Measurements from ENCODE around the gene NKX2-4. TPM values are rescaled to one million over a fixed set of nuclear protein-coding genes. Genes with fewer than 3 reads are reported as not detected.

The NKX2-4 gene
- total RNA-seq, 1 donor from 2014 or later, result not detected

DNA sequence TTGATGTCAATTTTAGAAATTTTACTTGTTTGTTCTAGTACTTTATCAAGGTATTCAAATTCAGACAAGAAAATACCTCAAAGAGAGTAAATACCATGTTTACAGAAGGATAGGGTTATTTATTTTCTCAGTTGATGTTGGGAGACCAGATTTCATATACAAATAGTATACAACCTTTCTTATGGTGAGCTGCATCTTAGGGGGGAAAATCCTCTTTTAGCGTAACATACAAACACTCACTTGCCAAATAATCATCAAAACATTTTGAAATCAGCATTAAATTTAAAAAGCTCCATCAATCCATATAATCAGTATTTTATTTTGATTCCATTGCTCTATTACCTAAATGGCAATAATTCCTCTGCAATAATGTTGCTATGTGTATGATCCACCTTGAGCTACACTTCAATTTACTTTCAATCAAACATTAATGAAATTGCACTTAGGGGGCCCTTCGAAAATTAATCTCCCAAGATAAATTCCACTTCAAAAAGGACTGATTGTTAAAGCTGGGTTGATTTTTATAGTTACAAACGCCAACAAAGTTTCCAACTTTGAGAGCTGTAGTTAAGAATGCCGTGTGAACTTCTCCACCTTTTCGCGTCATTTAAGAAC is 2.2 kb downstream of the NKX2-4 start:
- intact Hi-C loops (cut with micrococcal nuclease), result no loop called here
- no peak for ATAC-seq
- DNase-seq, result no peak

DNA sequence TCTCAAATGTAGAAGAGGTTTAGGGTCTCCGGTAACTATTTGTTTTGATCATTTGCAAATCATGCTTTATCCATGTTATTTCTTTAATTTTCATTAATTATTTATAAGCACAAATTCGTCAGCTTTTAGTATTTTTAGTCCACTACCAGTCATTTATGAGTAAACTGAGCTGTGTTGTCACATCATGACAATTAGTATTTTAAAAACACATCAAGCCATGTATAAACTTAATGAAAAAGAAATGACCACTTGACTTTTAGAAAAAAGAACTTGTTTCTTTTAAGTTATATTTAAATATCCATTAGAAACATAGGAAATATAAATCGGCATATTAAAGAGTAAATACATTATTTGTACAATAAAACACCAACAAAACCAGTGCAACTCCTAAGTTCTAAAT is 2.8 kb downstream of the NKX2-4 start:
- intact Hi-C loops (cut with micrococcal nuclease), result no loop called here
- DNase-seq (no peak), ATAC-seq (no peak)

DNA sequence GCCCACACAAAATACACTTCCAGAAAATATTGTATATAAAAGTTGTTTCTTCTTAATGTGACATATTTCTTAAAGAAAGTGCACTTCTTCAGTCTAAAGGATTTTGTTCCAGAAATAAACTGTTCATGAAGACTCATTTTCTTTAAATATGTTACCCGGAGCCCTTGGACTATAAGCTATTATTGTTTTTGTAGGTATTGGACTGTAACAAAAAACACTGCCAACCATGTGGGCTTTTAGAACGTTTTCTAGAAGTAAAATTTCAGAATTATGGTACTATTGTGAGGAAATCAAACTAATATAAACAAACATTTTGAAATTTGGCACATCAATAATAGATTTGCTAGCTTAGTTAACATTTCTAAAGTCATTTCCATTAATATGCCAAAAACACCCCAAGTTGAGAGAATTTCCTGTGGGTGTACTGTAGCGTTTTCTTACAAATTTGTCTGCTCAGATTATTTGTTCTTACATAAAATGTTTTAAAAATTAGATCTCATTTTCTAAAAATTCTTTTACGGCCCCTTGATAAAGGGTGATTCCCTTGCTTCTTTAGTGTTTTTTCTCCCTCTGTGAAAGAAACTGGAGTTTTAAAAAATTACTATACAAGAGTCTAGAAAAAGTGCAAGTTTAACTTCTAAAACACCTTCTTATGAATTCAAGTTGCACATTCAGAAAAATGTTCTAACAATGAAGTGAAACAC is 3.4 kb downstream of the NKX2-4 start:
- intact Hi-C loops (cut with micrococcal nuclease), result no loop called here
- DNase-seq, result no peak
- no peak for ATAC-seq

DNA sequence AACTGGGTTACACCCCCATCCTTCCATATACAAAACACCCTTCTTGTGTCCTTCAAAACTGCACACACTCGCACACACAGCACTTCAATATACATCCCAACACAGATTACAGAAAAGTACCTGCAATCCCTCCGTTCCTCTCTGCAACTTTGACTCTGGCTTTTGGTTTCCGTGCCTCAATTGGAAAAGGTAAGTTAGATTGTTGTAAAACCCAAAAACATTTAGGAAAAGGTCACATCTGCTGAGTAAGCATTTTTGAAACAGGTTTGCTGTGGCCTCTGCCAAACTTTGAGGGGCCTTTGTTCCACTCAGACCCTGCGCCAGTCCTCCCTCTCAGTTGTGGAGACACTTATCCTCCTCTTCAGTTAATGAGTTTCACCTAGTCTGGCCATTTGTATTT is 4.2 kb downstream of the NKX2-4 start:
- intact Hi-C loops (cut with micrococcal nuclease), result no loop called here
- DNase-seq (no peak), ATAC-seq (no peak)

DNA sequence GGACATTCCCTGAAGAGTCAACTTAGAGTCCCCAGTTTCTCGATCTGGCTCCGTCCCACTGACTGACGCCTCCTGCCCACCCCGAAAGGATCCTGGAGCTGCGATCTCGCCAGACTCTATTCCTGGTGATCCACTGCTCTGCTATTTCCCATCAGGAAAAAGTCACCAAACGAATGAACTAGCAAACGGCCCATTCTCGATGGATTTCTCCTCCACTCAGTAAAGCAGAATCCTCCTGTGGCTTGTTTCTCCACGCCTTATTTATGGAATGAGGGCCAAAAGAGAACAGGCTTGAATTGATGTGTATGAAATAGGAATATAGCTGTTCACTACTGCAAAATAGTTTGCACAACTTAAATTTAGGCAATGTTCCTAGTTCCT is 5.4 kb downstream of the NKX2-4 start:
- intact Hi-C loops (cut with micrococcal nuclease), result no loop called here
- DNase-seq (no peak), ATAC-seq (no peak)

DNA sequence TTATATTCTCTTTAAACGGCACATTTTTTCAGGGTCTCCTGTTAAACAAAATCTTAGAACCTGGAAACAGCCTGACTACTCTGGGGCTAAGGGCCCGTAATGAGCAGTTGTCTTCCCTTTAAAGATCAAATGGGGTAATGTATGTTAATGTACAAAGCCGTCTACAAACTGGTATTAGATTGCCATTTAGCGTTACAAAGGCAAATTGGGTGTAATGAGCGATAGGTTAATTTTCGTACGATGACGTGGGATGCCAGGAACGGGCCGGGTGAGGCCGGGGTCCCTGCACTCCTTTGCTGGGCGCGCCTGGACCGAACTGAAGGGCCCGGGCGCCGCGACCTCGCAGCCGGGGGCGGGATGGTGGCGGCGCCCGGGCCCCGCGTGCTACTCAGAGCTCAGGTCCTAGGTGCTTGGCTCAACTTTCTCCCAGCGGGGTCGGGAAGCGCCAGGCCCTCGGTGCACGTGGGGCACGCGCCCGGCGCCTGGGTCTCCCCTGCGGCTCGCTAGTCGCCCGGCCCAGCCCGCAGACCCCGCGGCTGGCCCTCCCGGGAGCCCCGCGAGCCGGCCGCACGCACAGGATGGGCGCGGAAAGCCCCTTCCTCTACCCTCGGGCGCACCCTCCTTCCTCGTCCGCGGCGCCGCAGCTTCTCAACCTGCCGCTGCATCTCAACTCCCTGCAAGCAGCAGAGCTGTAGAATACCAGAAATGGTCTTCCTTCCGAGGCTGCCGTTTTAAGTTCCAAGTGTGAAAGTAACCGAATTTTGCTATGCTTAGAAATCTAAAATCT is 5.9 kb downstream of the NKX2-4 start:
- no peak for DNase-seq
- intact Hi-C loops (cut with micrococcal nuclease), result no loop called here
- ATAC-seq, result no peak

DNA sequence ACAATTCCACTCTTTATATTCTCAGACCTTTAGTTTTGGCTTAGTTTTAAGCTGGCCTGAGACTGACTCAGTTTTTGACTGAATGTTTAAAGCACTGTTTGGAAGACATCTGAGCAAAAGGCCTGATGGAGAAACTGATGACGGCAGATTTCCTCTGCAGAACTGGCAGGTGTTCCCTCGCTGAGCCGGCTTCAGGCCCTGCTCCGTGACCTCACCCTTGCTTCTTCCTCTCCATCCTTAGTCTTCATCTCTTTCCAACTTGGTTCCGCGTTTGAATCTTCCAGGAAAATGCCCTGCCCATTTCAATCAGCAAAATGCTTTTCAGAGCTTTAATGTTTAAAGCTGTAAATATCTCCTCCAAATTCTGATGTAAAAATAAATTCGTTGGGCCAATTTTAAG is 6.6 kb downstream of the NKX2-4 start:
- intact Hi-C loops (cut with micrococcal nuclease), result no loop called here
- ATAC-seq (no peak), DNase-seq (no peak)

DNA sequence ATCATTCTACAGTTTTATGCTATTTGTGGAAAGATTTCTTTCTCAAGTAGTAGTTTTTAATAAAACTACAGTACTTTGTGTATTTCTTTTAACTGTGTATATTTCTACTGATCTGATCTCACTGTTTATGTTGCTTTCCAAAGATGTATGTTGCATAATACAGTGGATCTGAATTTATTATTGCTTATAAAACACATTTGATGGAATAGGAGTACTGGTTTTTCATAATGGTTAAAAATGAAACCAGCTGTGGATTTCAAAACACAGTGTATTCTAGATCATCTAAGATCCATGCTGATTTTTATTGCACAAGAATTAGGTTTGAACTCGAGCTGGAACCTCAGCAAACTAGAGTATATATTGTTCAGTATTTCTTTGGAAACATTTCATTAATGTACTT is 8.0 kb downstream of the NKX2-4 start:
- DNase-seq (no peak), ATAC-seq (no peak)
- intact Hi-C loops (cut with micrococcal nuclease), result no loop called here

DNA sequence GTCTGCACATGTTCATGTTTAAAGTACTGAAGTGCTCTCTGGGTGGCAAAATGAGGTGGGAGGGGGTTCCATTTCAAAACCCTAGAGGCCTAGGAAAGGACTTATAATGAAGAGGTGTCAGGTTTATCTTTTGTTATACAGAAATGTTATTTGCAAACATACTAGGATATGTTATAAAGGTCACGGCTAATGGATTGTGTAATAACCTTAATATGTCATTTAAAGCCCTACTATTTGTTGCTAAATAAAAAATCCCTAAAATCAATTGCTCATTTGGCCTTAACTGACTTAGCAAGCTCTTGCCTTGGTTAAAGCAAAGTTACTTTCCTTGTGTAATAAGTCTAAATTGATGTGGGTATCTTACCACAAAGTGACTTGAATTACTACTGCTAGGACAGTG is 8.8 kb downstream of the NKX2-4 start:
- intact Hi-C loops (cut with micrococcal nuclease), result no loop called here
- no peak for ATAC-seq
- DNase-seq, result no peak

DNA sequence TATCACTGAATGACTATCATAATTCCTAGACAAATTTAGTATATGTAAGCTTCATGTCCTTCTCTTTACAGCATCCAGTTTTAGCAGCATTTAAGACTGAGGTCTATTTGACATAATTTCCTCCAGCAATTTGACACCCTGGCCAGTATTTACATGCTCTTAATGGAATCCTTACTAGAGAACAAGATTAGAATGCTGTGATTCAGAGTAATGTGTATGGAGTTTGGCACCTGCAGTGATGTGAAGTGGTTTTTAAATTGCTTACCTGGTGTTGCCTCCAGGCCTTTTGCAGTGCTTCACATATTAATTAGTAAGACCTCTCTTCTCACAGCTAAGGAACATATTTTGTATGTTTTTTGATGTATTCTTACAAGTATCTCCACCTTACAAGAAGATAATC is 9.8 kb downstream of the NKX2-4 start:
- no peak for DNase-seq
- no peak for ATAC-seq
- intact Hi-C loops (cut with micrococcal nuclease), result no loop called here

DNA sequence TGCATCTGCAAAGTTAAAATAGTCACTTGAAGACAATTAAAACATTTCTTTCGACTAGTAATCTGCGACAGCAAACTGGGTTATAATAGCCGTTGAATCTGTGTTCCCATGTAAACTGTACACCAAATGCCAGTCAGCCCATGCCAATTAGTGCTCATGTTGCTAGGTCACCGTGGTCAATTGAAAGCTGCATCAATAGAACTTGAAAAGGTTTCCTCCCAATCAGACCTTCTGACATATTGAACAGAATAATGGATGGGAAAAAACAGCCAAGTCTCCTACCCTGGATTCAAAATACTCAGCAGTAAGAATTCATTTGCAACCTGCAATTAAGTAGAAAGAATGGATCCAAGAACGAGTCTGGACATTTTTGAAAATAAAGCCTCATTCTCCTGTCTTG is 11.2 kb downstream of the NKX2-4 start:
- intact Hi-C loops (cut with micrococcal nuclease), result no loop called here
- DNase-seq, result no peak
- ATAC-seq, result no peak

DNA sequence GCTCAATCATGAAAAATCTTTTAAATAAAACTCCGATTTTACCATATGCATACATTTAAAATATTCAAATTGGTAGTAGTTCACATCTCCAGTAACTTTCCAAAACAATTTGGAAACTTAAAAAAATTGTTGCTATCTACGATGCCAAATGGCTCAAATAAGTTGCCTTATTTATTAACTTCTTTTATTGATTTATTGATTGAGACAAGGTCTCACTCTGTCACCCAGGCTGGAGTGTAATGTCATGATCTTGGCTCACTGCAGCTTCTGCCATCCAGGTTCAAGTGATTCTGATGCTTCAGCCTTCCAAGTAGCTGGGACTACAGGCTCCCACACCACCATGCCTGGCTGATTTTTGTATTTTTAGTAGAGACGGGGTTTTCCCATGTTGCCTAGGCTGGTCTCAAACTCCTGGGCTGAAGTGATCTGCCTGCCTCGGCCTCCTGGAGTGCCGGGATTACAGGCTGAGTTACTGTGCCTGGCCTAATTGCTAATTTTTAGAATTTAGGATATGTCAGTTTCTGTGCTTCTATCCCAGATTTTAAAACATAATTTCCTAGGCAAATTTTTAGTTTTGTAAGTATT is 12.9 kb downstream of the NKX2-4 start:
- intact Hi-C loops (cut with micrococcal nuclease), result no loop called here
- no peak for ATAC-seq
- no peak for DNase-seq

DNA sequence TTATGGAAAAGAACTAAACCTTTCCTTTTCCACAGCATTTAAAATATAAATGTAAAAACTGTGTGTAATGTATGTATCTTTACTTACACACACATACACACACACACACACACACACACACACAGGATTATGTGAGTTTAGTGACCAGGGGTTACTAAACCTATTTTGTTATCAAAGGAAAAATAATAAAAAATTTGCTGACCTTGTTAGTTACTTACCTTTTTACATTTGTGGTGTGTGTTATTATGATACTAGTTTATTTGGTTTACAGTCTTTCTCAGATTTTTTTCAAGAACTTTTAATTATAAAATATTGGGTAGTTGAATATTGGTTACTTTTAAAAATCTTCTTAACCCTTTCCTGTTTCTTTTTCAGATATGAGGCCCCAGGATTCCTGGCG is 15.7 kb downstream of the NKX2-4 start:
- no peak for DNase-seq
- intact Hi-C loops (cut with micrococcal nuclease), result no loop called here
- no peak for ATAC-seq

DNA sequence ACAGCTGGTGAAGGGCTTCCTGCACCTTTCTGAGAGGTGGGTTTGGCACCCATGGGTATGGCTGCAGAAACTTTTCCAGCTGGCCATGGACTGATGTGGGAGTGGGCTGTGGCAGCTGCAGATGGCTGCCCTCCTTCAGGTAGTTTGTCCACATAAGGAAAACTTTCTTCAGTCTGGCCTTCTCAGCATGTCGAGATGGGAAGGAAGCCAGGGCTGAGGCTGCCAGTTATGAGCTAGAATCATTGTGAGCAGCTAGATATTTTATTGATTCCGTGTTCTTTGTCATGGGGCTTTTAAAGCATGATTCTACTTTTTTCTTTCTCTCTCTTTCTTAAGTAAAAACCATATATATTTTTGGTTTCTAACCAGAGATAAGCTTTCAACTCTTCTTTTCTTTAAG is 16.6 kb downstream of the NKX2-4 start:
- ATAC-seq (no peak), DNase-seq (no peak)
- intact Hi-C loops (cut with micrococcal nuclease), result no loop called here

DNA sequence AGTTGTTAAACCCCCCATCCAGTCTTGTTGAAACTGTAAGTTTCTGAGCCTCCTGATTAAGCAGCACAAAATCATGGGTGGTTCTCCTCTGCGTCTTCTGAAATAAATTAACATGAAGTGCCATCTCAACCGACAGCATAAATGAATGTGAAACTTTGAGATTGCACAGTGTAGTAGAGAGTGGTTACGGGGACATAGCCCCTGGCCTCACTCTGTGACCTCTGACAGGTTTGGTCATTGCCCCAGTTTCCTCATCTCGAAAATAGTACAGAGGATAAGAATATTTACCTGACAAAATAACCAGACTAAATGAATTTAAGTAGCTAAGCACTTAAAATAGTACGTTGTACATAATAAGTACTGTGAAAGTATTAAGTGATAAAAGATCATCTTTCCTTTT is 19.1 kb downstream of the NKX2-4 start:
- ATAC-seq (no peak), DNase-seq (no peak)
- intact Hi-C loops (cut with micrococcal nuclease), result no loop called here

DNA sequence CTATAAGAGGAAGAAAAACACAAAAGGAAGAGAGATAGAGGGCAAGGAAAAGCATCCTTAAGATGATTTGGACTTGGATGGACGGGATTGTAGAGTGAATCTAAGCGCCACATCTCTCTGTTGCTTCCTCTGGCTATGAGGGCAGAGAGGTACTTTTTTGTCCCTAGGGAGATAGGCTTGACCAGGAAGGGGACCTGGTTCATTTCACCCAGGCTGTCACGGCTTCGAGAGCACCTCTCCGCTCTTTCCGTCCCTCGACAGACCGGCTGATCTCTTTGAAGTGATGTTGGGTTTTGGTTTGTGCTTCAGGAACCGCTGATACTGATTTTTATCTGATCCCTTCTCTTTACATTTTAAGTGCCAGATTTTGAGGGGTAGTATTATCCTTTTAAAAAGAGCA is 19.6 kb downstream of the NKX2-4 start:
- intact Hi-C loops (cut with micrococcal nuclease), result no loop called here

DNA sequence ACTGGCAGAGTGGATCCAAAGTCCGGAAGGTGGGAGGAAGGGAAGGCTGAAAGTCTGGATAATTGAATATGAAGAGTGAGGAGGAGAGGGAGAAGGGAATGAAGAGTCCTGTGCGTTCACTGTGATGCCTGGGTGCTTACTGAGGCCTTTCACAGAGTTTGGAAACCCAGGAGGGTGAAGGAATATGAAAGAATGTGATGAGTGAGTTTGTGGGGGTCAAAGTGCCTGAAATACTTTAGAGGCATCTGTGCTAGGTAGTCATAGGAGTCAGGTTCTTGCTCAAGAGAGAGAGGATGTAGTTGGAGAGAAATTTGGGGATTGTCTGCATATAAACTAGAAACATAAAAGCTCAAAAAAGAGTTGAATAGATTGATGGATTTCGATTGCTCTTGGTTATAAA is 20.7 kb downstream of the NKX2-4 start:
- intact Hi-C loops (cut with micrococcal nuclease), result no loop called here
- ATAC-seq (no peak), DNase-seq (no peak)

More for the DNA sequence above, 19.6 kb downstream of the NKX2-4 start:
- no peak for ATAC-seq
- DNase-seq, result no peak

DNA sequence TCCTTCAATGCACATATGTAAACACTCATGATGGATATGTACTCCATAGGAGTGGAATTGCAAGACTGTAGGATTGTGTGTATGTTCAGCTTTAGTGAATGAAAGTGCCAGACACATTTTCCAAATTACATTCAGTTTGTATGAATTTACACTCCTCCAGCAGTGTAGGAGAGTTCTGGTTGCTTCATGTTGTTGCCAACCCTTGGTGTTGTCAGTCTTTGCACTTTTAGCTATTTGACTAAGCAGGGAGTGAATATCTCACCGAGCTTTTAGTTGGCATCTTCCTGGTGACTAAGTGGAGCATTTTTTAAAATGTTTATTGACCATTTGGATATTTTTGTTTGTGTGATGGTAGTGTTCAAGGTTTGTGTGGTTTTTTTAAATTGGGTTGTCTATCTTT is 23.9 kb downstream of the NKX2-4 start:
- intact Hi-C loops (cut with micrococcal nuclease), result loop anchor here (5.0 kb wide), 1 partner anchor 1064 kb away; no protein-coding TSS in a partner anchor
- DNase-seq, result no peak
- ATAC-seq, result no peak

DNA sequence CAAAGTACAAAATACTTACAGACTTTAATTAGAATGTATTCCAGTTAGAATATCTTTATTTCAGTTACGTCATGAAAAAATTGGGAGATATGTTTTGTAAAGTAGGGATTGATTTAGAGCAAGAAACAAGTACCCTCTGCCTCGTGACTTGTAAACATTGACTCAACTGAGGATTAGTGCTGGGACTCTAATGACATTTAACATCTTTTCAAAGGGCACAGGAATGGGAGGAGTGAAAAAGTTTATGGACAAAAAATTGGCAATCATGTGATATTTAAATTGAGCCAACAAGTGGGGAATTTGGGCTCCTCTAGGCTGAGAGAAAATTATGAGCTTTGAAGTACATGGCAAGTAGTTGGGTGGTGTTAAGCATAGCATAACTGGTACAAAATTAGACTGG is 25.3 kb downstream of the NKX2-4 start:
- DNase-seq (no peak), ATAC-seq (no peak)
- intact Hi-C loops (cut with micrococcal nuclease), result loop anchor here (5.0 kb wide), 1 partner anchor 1065 kb away; no protein-coding TSS in a partner anchor

DNA sequence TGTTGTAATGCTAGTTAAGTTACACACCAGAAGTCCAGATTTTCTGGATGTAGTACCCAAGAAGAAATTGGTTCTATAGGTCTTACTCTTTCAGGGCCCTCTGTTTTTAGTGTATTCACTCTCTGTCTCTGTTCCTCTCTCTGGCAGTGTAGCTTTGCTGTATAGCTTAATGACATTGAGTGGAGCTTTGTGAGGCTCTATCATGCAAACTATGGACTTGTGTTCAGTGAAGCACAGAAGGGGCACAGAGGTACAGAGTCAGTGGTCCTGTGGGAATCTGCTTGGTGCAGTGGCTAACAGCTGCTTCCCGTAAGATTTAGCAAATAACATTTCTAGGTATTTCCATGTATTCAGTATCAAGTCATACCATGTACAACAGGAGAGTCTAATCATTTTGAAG is 26.1 kb downstream of the NKX2-4 start:
- intact Hi-C loops (cut with micrococcal nuclease), result loop anchor here (5.0 kb wide), 1 partner anchor 1066 kb away; no protein-coding TSS in a partner anchor
- DNase-seq, result no peak
- no peak for ATAC-seq

All from left ventricle myocardium superior (tissue), 1 donor.